GM12878 (cell line): ENCODE measurements around the gene SMR3A. TPM values are rescaled to one million over a fixed set of nuclear protein-coding genes. Genes with fewer than 3 reads are reported as not detected.

Source experiments
- ATAC-seq: fragments of 200-7000 bp; cut with Tn5 transposase; 3 replicates; pipeline ENCODE4 v1.9.1; 2020; ENCODE audit warnings: mild to moderate bottlenecking, moderate library complexity
- BruUV-seq: library from RNA; stranded (reverse); fragments of 400-500 nt; replicated peaks from 2 replicates; lab custom pipeline; 2021; lab: Mats Ljungman, UMichigan
- CTCF ChIA-PET: fragments of 300-600 bp; sonication (Branson Sonifier 250); formaldehyde crosslinking; extraction: SDS; loops from one replicate; lab custom pipeline; 2021; ENCODE audit warnings: inconsistent platforms; lab: Yijun Ruan, JAX
- POLR2A ChIA-PET: fragments of 350-600 bp; formaldehyde crosslinking; extraction: SDS; loops from one replicate; lab custom pipeline; 2021; ENCODE audit warnings: inconsistent platforms; lab: Charles Lee
- RAD21 ChIA-PET: fragments of 300-600 bp; sonication (Branson Sonifier 250); formaldehyde crosslinking; loops from one replicate; lab custom pipeline; 2023; ENCODE audit warnings: antibody characterized with exemption; ENCODE audit not compliant: unreplicated experiment; lab: Charles Lee
- SMC1A ChIA-PET: fragments of 300-600 bp; sonication (Branson Sonifier 250); formaldehyde crosslinking; loops from one replicate; lab custom pipeline; 2023; ENCODE audit not compliant: unreplicated experiment, uncharacterized antibody; lab: Charles Lee
- DNase-seq: peaks from one replicate; pipeline ENCODE4 v3.0.0-alpha.2; 2011; ENCODE audit warnings: low read depth, low spot score
- FAIRE-seq: peaks from 3 replicates; lab custom pipeline; 2011; peaks lifted over from hg19 to GRCh38; lab: Jason Lieb, UNC
- H2AFZ ChIP-seq: 2 replicates; pipeline ENCODE4 v1.6.0; 2011; ENCODE audit warnings: low read depth, low read length, control low read depth; ENCODE audit not compliant: control insufficient read depth
- H3K27ac ChIP-seq: 2 replicates; pipeline ENCODE4 v1.5.1; 2011; ENCODE audit warnings: control low read depth; ENCODE audit not compliant: control insufficient read depth, insufficient read depth
- H3K27me3 ChIP-seq, 2 experiments: replicated peaks in 1 of 2; 2 replicates each; pipeline versions ENCODE4 v1.6.0 to v1.6.1; 2011; ENCODE audit warnings: low read length in 1 of 2; ENCODE audit not compliant: control insufficient read depth in 2 of 2, insufficient read depth in 2 of 2
- H3K36me3 ChIP-seq, 2 experiments: 2 replicates each; pipeline ENCODE4 v1.5.1; 2011; ENCODE audit warnings: low read length in 1 of 2; ENCODE audit not compliant: control insufficient read depth in 2 of 2, insufficient read depth in 2 of 2
- H3K4me1 ChIP-seq: 2 replicates; pipeline ENCODE4 v1.6.1; 2011; ENCODE audit warnings: mild to moderate bottlenecking, low read length, moderate library complexity, mixed read lengths; ENCODE audit not compliant: control insufficient read depth, insufficient read depth
- H3K4me2 ChIP-seq: 2 replicates; pipeline ENCODE4 v1.6.0; 2011; ENCODE audit warnings: control low read depth; ENCODE audit not compliant: control insufficient read depth, insufficient read depth
- H3K4me3 ChIP-seq: fragments of 200-600 bp; sonication (generic); 2 replicates; pipeline ENCODE4 v1.5.1; 2016
- H3K79me2 ChIP-seq: 2 replicates; pipeline ENCODE4 v1.6.0; 2011; ENCODE audit warnings: low read length; ENCODE audit not compliant: control insufficient read depth, insufficient read depth
- H3K9ac ChIP-seq: 2 replicates; pipeline ENCODE4 v1.8.0; 2011; ENCODE audit warnings: low read length, control low read depth, mixed read lengths; ENCODE audit not compliant: control insufficient read depth, insufficient read depth
- H3K9me3 ChIP-seq: replicated peaks from 3 replicates; pipeline ENCODE4 v1.5.1; 2011; ENCODE audit warnings: mild to moderate bottlenecking, low read length; ENCODE audit not compliant: control insufficient read depth, insufficient read depth
- H4K20me1 ChIP-seq: 2 replicates; pipeline ENCODE4 v1.6.0; 2011; ENCODE audit not compliant: control insufficient read depth, insufficient read depth
- BRCA1 ChIP-seq: IDR thresholded peaks from 2 replicates; pipeline ENCODE4 v1.6.1; 2011; ENCODE audit warnings: low read depth, low read length, improper control_type of control experiment
- DPF2 ChIP-seq: fragments of 450-650 bp; IDR thresholded peaks from 2 replicates; pipeline ENCODE4 v1.6.1; 2017; ENCODE audit warnings: mild to moderate bottlenecking
- ESRRA ChIP-seq: IDR thresholded peaks from 2 replicates; pipeline ENCODE4 v1.6.1; 2012; ENCODE audit warnings: mild to moderate bottlenecking, low read length, improper control_type of control experiment
- FOXK2 ChIP-seq: fragments of 450-650 bp; IDR thresholded peaks from 2 replicates; pipeline ENCODE4 v1.6.1; 2017; ENCODE audit warnings: mild to moderate bottlenecking, moderate library complexity
- HDAC6 ChIP-seq: fragments of 200-600 bp; sonication (generic); IDR thresholded peaks from one replicate; pipeline ENCODE4 v1.8.0; 2017; ENCODE audit warnings: antibody characterized with exemption; ENCODE audit not compliant: unreplicated experiment
- MXI1 ChIP-seq: fragments of 150-350 bp; IDR thresholded peaks from 2 replicates; pipeline ENCODE4 v1.6.1; 2011; ENCODE audit warnings: low read depth, mild to moderate bottlenecking, inconsistent platforms, low read length, improper control_type of control experiment
- RELA ChIP-seq: fragments of 450-650 bp; IDR thresholded peaks from 2 replicates; pipeline ENCODE4 v1.8.0; 2014; ENCODE audit warnings: borderline replicate concordance; ENCODE audit not compliant: partially characterized antibody
- TCF12 ChIP-seq: IDR thresholded peaks from 2 replicates; pipeline ENCODE4 v1.6.1; 2011; ENCODE audit warnings: low read depth, mild to moderate bottlenecking, low read length
- ZNF207 ChIP-seq: fragments of 450-650 bp; IDR thresholded peaks from 2 replicates; pipeline ENCODE4 v1.6.1; 2014; ENCODE audit warnings: antibody characterized with exemption, mild to moderate bottlenecking, borderline replicate concordance
- WGBS: methylation state at CpG from one replicate; pipeline ENCODE4 v1.1.6; 2016; ENCODE audit warnings: low lambda C conversion rate; ENCODE audit not compliant: insufficient replicate concordance, insufficient coverage; ENCODE audit errors: missing lambda C conversion rate; 5-methylcytosine and 5-hydroxymethylcytosine counted together
- in situ Hi-C: fragments of 300-500 bp; cut with MboI; formaldehyde crosslinking; loops from 9 replicates; pipeline ENCODE4 v1.14.3; 2018; ENCODE audit warnings: mixed read lengths
- intact Hi-C: fragments of 100-400 bp; cut with micrococcal nuclease; formaldehyde crosslinking; loops from one replicate; pipeline ENCODE4 v1.14.2; 2022; ENCODE audit not compliant: unreplicated experiment
- polyA plus RNA-seq, 11 experiments: library from polyadenylated mRNA; depleted of rRNA in 4 of 11; unstranded in 6 of 11; stranded (reverse) in 5 of 11; fragments of >200 nt; fragmentation: Nextera tagmentation in 4 of 11; fragmentation: Illumina TruSeq in 1 of 11; extraction: Ambion mirVana in 4 of 11; extraction: Trizol in 1 of 11; gene quantifications; 1 replicate in 1 of 11; 2 replicates in 10 of 11; pipeline versions ENCODE4 v1.2.1 to v1.2.3, GENCODE V29; 2011 to 2016; ENCODE audit warnings: inconsistent platforms in 2 of 11, missing spikeins in 2 of 11, low read depth in 1 of 11
- total RNA-seq, 4 experiments: library from RNA; depleted of rRNA in 3 of 4; stranded (reverse); fragments of >200 nt in 3 of 4; fragmentation: Illumina TruSeq in 1 of 4; extraction: Trizol in 1 of 4; gene quantifications; 2 replicates each; pipeline versions ENCODE4 v1.2.1 to v1.2.3, GENCODE V29; 2013 to 2021
- TF ChIP-seq, protein P1 (sequence below): IDR thresholded peaks from 2 replicates; pipeline ENCODE4 v1.6.1; 2011; ENCODE audit warnings: borderline replicate concordance, low read depth, mild to moderate bottlenecking, moderate library complexity, mixed read lengths, low read length; ENCODE audit not compliant: insufficient read depth; ENCODE audit errors: extremely low read length

The SMR3A gene
- total and polyA plus RNA-seq, 10 of the 15 experiments (the other 5 are each of a cell fraction or from before 2014, with no cell fraction given), result not detected

GRCh38 chr4:70336043-70336442 is 24.5 kb upstream of the SMR3A start:
- no peak overlapping the region for H2AFZ ChIP-seq
- intact Hi-C loops, result no loop called here
- WGBS, result 27% methylated on average over 5 of the region's 5 CpGs
- FAIRE-seq, result no peak
- H3K79me2 ChIP-seq, result no peaks in the 10 kb centered on the region
- no peak overlapping the region for H3K27ac ChIP-seq
- DNase-seq, result no peak
- RAD21 ChIA-PET, result no interaction called here
- H3K9me3 ChIP-seq, result no peaks in the 10 kb centered on the region
- H3K27me3 ChIP-seq, result no peaks in the 10 kb centered on the region
- no peak for TF ChIP-seq ESRRA
- TF ChIP-seq HDAC6, result no peak
- TF ChIP-seq, protein P1, sequence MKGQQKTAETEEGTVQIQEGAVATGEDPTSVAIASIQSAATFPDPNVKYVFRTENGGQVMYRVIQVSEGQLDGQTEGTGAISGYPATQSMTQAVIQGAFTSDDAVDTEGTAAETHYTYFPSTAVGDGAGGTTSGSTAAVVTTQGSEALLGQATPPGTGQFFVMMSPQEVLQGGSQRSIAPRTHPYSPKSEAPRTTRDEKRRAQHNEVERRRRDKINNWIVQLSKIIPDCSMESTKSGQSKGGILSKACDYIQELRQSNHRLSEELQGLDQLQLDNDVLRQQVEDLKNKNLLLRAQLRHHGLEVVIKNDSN, result no peak
- TF ChIP-seq RELA, result no peak
- TF ChIP-seq TCF12, result no peak
- TF ChIP-seq, all 136 proteins: peak for 0
- no peak for ATAC-seq
- POLR2A ChIA-PET, result no interaction called here
- Histone ChIP-seq H3K9ac (no peak overlapping the region), H4K20me1 (no peaks in the 10 kb centered on the region), H3K4me2 (no peak overlapping the region), H3K4me1 (no peaks in the 10 kb centered on the region), H3K4me3 (no peak overlapping the region), H3K36me3 (no peaks in the 10 kb centered on the region)
- no TSS peak for BruUV-seq
- SMC1A ChIA-PET, result no interaction called here
- CTCF ChIA-PET, result no interaction called here
- in situ Hi-C loops, result no loop called here

DNA sequence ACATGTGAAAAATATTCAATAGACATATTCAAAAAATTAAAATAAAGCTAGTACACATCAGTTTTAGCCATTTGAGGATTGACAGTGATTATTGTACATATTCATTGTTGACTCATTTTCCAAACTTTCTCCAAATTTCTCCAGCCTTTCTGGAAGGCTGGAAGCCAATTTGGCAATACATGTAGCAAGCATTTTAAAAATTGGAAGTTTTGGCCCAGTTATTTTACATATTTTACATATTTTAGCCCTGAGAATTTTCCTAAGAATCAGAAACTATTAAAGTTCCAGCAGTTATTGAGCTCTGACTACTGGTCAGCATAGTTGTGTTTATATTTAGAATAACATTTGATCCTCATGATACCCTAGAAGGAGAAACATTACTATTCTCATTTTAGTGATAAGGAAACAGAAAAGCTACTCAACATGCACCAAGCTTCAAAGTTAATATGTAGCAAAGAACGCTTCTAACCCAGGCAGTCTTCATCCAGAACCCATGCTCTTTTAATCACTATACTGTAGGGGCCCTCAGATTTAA is 22.6 kb upstream of the SMR3A start:
- no peak for TF ChIP-seq MXI1
- no peak for TF ChIP-seq DPF2
- no peak for TF ChIP-seq FOXK2
- no peak for TF ChIP-seq BRCA1
- no peak for TF ChIP-seq ZNF207
- CTCF ChIA-PET, result no interaction called here
- POLR2A ChIA-PET, result no interaction called here
- Histone ChIP-seq H4K20me1 (no peaks in the 10 kb centered on the region), H2AFZ (no peak overlapping the region), H3K9me3 (no peaks in the 10 kb centered on the region), H3K27ac (no peak overlapping the region), H3K4me3 (no peak overlapping the region), H3K27me3 (no peaks in the 10 kb centered on the region), H3K36me3 (no peaks in the 10 kb centered on the region), H3K4me1 (no peaks in the 10 kb centered on the region), H3K4me2 (no peak overlapping the region), H3K79me2 (no peaks in the 10 kb centered on the region), H3K9ac (no peak overlapping the region)
- RAD21 ChIA-PET, result no interaction called here
- in situ Hi-C loops, result no loop called here
- DNase-seq (no peak), ATAC-seq (no peak), FAIRE-seq (no peak)
- WGBS, result 0% methylated on average over 1 of the region's 1 CpG
- intact Hi-C loops, result no loop called here
- SMC1A ChIA-PET, result no interaction called here
- BruUV-seq, result no TSS peak
